Smooth muscle cell (in vitro differentiated cells): Measurements from ENCODE around the gene REX1BD. TPM values are rescaled to one million over a fixed set of nuclear protein-coding genes. Genes with fewer than 3 reads are reported as not detected.

Experiments
- DNase-seq: peaks from one replicate; lab custom pipeline; 2025; ENCODE audit not compliant: unreplicated experiment; lab: John Stamatoyannopoulos, UW
- H2AFZ ChIP-seq: fragments of 200-600 bp; sonication (generic); 2 replicates; pipeline ENCODE4 v1.6.0; 2016; ENCODE audit warnings: antibody characterized with exemption, low read depth, mild to moderate bottlenecking
- H3F3A ChIP-seq: fragments of 200-600 bp; sonication (generic); 2 replicates; pipeline ENCODE4 v1.6.0; 2017; ENCODE audit warnings: antibody characterized with exemption, low read depth
- H3K27ac ChIP-seq: fragments of 200-600 bp; sonication (generic); 2 replicates; pipeline ENCODE4 v1.5.1; 2016; ENCODE audit warnings: low read depth, mild to moderate bottlenecking
- H3K27me3 ChIP-seq: fragments of 200-600 bp; sonication (generic); 2 replicates; pipeline ENCODE4 v1.6.1; 2016; ENCODE audit warnings: low read depth, mild to moderate bottlenecking
- H3K36me3 ChIP-seq: fragments of 200-600 bp; sonication (generic); 2 replicates; pipeline ENCODE4 v1.5.1; 2016; ENCODE audit warnings: low read depth
- H3K4me1 ChIP-seq: fragments of 200-600 bp; sonication (generic); 2 replicates; pipeline ENCODE4 v1.5.1; 2016; ENCODE audit warnings: low read depth
- H3K4me2 ChIP-seq: fragments of 200-600 bp; sonication (generic); 2 replicates; pipeline ENCODE4 v1.6.0; 2016; ENCODE audit warnings: mild to moderate bottlenecking
- H3K4me3 ChIP-seq: fragments of 200-600 bp; sonication (generic); 2 replicates; pipeline ENCODE4 v1.5.1; 2016; ENCODE audit warnings: mild to moderate bottlenecking
- H3K79me2 ChIP-seq: fragments of 200-600 bp; sonication (generic); 2 replicates; pipeline ENCODE4 v1.6.0; 2016; ENCODE audit warnings: low read depth, mild to moderate bottlenecking
- H3K9ac ChIP-seq: fragments of 200-600 bp; sonication (generic); 2 replicates; pipeline ENCODE4 v1.6.0; 2016; ENCODE audit warnings: low read depth
- H3K9me3 ChIP-seq: fragments of 200-600 bp; sonication (generic); replicated peaks from 2 replicates; pipeline ENCODE4 v1.5.1; 2016; ENCODE audit warnings: low read depth
- H4K20me1 ChIP-seq: fragments of 200-600 bp; sonication (generic); 2 replicates; pipeline ENCODE4 v1.6.0; 2016; ENCODE audit warnings: low read depth
- WGBS: methylation state at CpG from one replicate; pipeline ENCODE4 v1.1.7; 2016; ENCODE audit warnings: low lambda C conversion rate; 5-methylcytosine and 5-hydroxymethylcytosine counted together
- polyA plus RNA-seq: library from polyadenylated mRNA; unstranded; fragments of >200 nt; fragmentation: Nextera tagmentation; extraction: Ambion mirVana; gene quantifications from 2 replicates; pipeline ENCODE4 v1.2.1, GENCODE V29; 2016
- total RNA-seq: library from RNA; depleted of rRNA; stranded (reverse); fragments of >200 nt; gene quantifications from 2 replicates; pipeline ENCODE4 v1.2.3, GENCODE V29; 2014
- TF ChIP-seq, protein P1 (sequence below): fragments of 200-600 bp; sonication (generic); IDR thresholded peaks from 2 replicates; pipeline ENCODE4 v1.5.1; 2017; ENCODE audit warnings: borderline replicate concordance, mild to moderate bottlenecking, antibody characterized with exemption; ENCODE audit not compliant: insufficient read depth, poor library complexity, severe bottlenecking

The REX1BD gene
- total and polyA plus RNA-seq, 2 experiments from 2014 or later: 69.6 to 117 TPM

- Histone ChIP-seq H3F3A (no peaks in the 10 kb centered on the region), H3K27ac (no peak overlapping the region), H2AFZ (no peak overlapping the region), H3K27me3 (peaks cover 21% of the 10 kb centered on the region), H3K79me2 (no peaks in the 10 kb centered on the region), H3K9me3 (no peaks in the 10 kb centered on the region), H3K4me2 (no peak overlapping the region), H3K4me3 (no peak overlapping the region), H4K20me1 (no peaks in the 10 kb centered on the region), H3K36me3 (no peaks in the 10 kb centered on the region), H3K4me1 (peaks cover 4% of the 10 kb centered on the region), H3K9ac (no peak overlapping the region)
- TF ChIP-seq, protein P1, sequence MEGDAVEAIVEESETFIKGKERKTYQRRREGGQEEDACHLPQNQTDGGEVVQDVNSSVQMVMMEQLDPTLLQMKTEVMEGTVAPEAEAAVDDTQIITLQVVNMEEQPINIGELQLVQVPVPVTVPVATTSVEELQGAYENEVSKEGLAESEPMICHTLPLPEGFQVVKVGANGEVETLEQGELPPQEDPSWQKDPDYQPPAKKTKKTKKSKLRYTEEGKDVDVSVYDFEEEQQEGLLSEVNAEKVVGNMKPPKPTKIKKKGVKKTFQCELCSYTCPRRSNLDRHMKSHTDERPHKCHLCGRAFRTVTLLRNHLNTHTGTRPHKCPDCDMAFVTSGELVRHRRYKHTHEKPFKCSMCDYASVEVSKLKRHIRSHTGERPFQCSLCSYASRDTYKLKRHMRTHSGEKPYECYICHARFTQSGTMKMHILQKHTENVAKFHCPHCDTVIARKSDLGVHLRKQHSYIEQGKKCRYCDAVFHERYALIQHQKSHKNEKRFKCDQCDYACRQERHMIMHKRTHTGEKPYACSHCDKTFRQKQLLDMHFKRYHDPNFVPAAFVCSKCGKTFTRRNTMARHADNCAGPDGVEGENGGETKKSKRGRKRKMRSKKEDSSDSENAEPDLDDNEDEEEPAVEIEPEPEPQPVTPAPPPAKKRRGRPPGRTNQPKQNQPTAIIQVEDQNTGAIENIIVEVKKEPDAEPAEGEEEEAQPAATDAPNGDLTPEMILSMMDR: no peak
- no peak for DNase-seq
Observed at GRCh38 chr19:18617562-18617961, 29.0 kb downstream of the REX1BD start.

DNA sequence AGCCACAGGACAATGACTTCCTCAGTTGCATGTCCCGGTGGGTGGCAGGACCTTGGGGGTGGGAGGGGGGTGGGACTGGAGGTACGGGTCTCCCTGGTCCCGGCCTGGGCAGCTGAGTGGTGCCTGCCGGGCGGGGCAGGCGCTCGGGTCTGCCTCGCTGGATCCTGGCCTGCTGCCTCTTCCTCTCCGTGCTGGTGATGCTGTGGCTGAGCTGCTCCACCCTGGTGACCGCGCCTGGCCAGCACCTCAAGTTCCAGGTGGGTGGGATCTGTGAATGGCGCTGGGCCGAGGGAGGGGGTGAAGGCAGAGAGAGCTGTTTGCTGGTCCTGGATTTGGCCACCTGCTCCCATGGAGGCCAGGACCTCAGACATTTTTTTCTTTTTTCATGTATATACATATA is 29.6 kb downstream of the REX1BD start:
- no peak overlapping the region for H2AFZ ChIP-seq
- TF ChIP-seq, protein P1: no peak
- H4K20me1 ChIP-seq: no peaks in the 10 kb centered on the region
- 92% methylated on average over 13 of the region's 13 CpGs for WGBS
- H3K27me3 ChIP-seq: peaks cover 14% of the 10 kb centered on the region
- H3K9me3 ChIP-seq: no peaks in the 10 kb centered on the region
- H3K79me2 ChIP-seq: no peaks in the 10 kb centered on the region
- no peak overlapping the region for H3K9ac ChIP-seq
- no peak overlapping the region for H3K4me3 ChIP-seq
- no peaks in the 10 kb centered on the region for H3K36me3 ChIP-seq
- no peaks in the 10 kb centered on the region for H3K4me1 ChIP-seq
- H3F3A ChIP-seq: no peaks in the 10 kb centered on the region
- H3K27ac ChIP-seq: no peak overlapping the region
- H3K4me2 ChIP-seq: no peak overlapping the region
- no peak for DNase-seq

DNA sequence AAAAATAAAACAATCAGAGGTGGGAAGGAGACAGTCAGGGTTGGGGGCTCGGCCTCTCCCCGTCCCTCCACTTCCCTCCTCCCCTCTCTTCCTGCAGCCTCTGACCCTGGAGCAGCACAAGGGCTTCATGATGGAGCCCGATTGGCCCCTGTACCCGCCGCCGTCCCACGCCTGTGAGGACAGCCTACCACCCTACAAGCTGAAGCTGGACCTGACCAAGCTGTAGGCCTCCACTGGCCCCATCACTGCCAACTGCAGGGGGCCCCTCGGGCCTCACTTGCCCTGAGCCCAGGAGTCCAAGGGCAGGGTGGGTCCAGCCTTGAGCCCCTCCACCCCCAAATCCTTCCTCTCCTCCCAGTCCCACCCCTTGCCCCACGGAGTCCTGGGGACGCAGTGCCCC is 31.7 kb downstream of the REX1BD start:
- no peak for DNase-seq
- Histone ChIP-seq H3F3A (no peaks in the 10 kb centered on the region), H3K4me2 (no peak overlapping the region), H2AFZ (no peak overlapping the region), H3K9ac (no peak overlapping the region), H3K4me3 (no peak overlapping the region), H3K79me2 (no peaks in the 10 kb centered on the region), H4K20me1 (no peaks in the 10 kb centered on the region), H3K9me3 (no peaks in the 10 kb centered on the region), H3K4me1 (no peaks in the 10 kb centered on the region), H3K27me3 (no peaks in the 10 kb centered on the region), H3K36me3 (no peaks in the 10 kb centered on the region), H3K27ac (no peak overlapping the region)
- TF ChIP-seq, protein P1: no peak
- 90% methylated on average over 8 of the region's 10 CpGs for WGBS

- H3K4me1 ChIP-seq: no peaks in the 10 kb centered on the region
- H3K27ac ChIP-seq: no peak overlapping the region
- no peak overlapping the region for H3K9ac ChIP-seq
- no peak overlapping the region for H3K4me3 ChIP-seq
- 83% methylated on average over 7 of the region's 7 CpGs for WGBS
- no peaks in the 10 kb centered on the region for H3F3A ChIP-seq
- H3K9me3 ChIP-seq: no peaks in the 10 kb centered on the region
- no peaks in the 10 kb centered on the region for H3K36me3 ChIP-seq
- H3K27me3 ChIP-seq: no peaks in the 10 kb centered on the region
- DNase-seq: no peak
- TF ChIP-seq, protein P1: no peak
- no peaks in the 10 kb centered on the region for H4K20me1 ChIP-seq
- H3K79me2 ChIP-seq: no peaks in the 10 kb centered on the region
- H3K4me2 ChIP-seq: no peak overlapping the region
- no peak overlapping the region for H2AFZ ChIP-seq
Observed at GRCh38 chr19:18620902-18621301, 32.3 kb downstream of the REX1BD start.
